ENCODE results near the gene NR4A2. TPM values are rescaled to one million over a fixed set of nuclear protein-coding genes. Genes with fewer than 3 reads are reported as not detected.

NR4A2 gene
- total and polyA plus RNA-seq, 5 donors, result 3.2 to 22.7 (median 8.1) TPM

DNA sequence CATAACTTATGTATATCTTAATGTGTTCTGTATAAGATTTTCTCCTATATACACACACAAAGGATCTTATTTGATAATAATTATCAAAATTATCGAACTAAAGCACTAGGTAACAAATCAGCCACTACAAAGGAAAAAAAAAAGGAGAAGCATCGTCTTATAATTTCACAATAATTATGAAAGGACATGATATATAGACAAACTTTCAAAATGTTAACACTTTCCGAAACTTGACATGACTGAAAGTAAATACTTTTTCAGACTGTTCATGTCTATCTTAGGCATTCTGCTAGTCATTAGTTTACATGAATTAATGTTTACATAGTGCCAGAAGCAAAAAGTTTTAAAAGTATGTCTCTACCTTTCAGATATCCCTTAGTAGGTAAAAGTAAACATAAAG lies 7.3 kb upstream of the NR4A2 start:
- Histone ChIP-seq H3K9me3 (ENCODE audit: control insufficient read depth, low read length) (no peaks in the 10 kb centered on the region), H3K27ac (ENCODE audit: low read length) (no peak overlapping the region), H3K4me3 (ENCODE audit: low read length) (no peak overlapping the region), H3K4me1 (ENCODE audit: control insufficient read depth, insufficient read depth, low read length) (no peaks in the 10 kb centered on the region), H3K27me3 (ENCODE audit: control insufficient read depth, insufficient read depth) (no peaks in the 10 kb centered on the region)
- DNase-seq (no peak), ATAC-seq (no peak)
- 70% methylated on average over 3 of the region's 3 CpGs for WGBS
- intact Hi-C loops (cut with DNase I), result loop anchor here in 3 of 4 donors (5.0 to 10.0 kb wide), 2 partner anchors 62 to 245 kb away; no protein-coding TSS in a partner anchor

DNA sequence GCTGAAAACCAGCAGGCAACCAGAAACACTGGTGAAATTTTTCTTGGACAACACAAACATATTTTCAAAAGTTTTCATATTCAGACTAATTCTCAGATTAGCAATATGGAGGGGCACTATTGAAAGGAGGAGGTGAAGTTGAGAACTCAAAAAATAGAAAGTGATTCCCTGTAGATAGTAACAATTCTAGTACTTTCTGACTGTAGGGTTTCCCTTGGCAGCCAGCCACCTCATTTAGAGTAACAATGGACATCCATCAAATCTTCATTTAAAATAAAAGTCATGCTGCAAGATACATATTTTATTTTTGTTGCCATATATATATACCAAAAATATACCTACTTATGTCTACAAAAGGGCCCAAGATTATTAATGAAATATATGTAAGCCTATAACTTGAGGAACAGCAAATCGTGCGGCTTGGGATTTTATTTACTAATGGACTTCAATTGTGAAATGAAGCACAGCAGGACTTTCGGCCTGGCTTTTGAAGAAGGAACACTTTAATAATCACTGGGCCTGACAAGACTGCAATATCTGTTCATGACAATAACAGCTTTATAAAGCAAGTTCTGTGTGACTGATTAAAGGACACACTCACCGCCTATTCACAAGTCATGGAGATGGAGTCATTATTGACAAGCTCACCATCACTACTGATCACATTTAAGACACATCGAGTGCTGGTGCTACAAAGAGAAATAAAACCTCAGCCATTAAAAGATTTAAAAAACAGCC lies 6.8 kb upstream of the NR4A2 start:
- intact Hi-C loops (cut with DNase I), result loop anchor here in 3 of 4 donors (5.0 to 10.0 kb wide), 2 partner anchors 63 to 246 kb away; no protein-coding TSS in a partner anchor
- Histone ChIP-seq H3K27ac (ENCODE audit: low read length) (no peak overlapping the region), H3K4me1 (ENCODE audit: control insufficient read depth, insufficient read depth, low read length) (no peaks in the 10 kb centered on the region), H3K27me3 (ENCODE audit: control insufficient read depth, insufficient read depth) (no peaks in the 10 kb centered on the region), H3K9me3 (ENCODE audit: control insufficient read depth, low read length) (no peaks in the 10 kb centered on the region), H3K4me3 (ENCODE audit: low read length) (no peak overlapping the region)
- no peak for DNase-seq
- WGBS, result 62% methylated on average over 5 of the region's 5 CpGs
- no peak for ATAC-seq

DNA sequence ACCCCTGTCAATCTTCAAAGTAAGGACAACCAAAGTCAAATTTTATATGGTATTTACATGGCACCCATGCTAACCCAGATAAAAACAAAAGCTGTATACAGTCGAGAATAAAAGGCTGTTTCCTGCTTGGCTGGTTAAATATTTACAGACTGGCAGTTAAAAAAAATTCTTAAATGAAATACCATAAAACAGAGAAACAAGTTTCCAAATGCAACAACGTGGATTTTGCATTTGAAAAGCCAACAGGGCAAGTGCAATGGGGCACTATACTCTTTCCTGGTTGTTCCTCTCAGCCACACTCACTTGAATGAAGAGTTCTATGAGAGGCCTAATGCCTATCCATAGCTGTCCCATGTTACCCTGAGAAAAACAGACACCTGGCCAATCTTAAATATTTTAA lies 6.1 kb upstream of the NR4A2 start:
- intact Hi-C loops (cut with DNase I), result loop anchor here in 3 of 4 donors (5.0 to 10.0 kb wide), 2 partner anchors 64 to 246 kb away; no protein-coding TSS in a partner anchor
- ATAC-seq (no peak), DNase-seq (no peak)
- no peak overlapping the region for H3K27ac ChIP-seq (ENCODE audit: low read length)
- H3K27me3 ChIP-seq (ENCODE audit: control insufficient read depth, insufficient read depth), result no peaks in the 10 kb centered on the region
- WGBS, result 67% methylated on average over 2 of the region's 2 CpGs
- no peak overlapping the region for H3K4me3 ChIP-seq (ENCODE audit: low read length)
- no peaks in the 10 kb centered on the region for H3K9me3 ChIP-seq (ENCODE audit: control insufficient read depth, low read length)
- H3K4me1 ChIP-seq (ENCODE audit: control insufficient read depth, insufficient read depth, low read length), result no peaks in the 10 kb centered on the region

DNA sequence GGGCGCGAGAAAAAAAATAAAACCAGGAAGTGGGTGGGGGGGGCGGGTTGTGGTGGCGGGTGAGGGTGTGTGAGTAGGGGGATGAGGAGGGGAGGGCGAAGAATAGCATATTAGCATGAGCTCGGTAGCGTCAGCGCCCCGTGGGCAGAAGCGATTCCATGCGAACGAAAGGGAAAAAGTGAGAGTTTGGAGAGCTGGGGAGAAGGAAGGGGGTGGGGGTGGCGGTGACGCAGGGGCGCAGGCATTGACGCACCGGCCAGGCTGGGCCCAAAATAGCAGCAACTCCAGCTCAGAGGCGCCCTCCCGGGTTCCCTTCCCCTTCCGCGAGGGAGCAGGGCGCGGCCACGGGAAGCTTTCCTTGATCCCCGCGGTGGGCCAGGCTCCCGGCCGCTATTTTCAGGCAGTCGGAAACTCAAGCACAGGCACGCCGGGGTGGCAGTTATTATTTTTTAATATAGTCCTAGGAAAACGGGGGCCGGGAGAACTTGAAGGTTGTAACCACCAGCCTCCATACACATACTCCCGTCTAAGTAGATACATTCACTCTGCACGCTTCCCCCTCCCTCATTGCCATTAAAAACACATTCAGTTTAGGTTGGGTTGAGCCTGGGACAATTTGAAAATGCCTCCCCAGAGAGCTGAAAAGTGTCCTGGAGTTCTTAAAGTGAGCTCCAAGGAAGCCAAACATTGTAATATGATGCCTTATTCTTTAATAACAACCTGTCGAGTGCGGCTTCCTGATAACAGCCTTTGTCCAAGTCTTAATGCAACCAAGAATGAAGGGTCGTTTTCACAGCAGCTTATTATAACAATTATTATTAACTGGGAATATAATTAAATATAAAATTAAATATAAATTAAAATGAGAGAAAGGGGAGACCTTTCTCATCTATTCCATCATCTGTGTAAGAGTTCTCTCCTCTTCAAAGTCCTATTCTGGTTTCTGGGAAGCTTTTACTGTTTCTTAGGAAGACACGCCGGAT lies 2.3 kb upstream of the NR4A2 start:
- Histone ChIP-seq H3K9me3 (ENCODE audit: control insufficient read depth, low read length) (no peaks in the 10 kb centered on the region), H3K27ac (ENCODE audit: low read length) (peak overlapping the region; percentile 99), H3K27me3 (ENCODE audit: control insufficient read depth, insufficient read depth) (no peaks in the 10 kb centered on the region), H3K4me3 (ENCODE audit: low read length) (peak overlapping the region; percentile 85), H3K4me1 (ENCODE audit: control insufficient read depth, insufficient read depth, low read length) (no peaks in the 10 kb centered on the region)
- intact Hi-C loops (cut with DNase I), result loop anchor here in 3 of 4 donors (2.0 to 10.0 kb wide), 4 partner anchors 66 to 250 kb away; partner anchors contain the start of gene GPD2 (in 1 of the 3)
- peak; percentile 92 to 95 for ATAC-seq
- DNase-seq, result peak; percentile 97
- under 1% methylated on average over 40 of the region's 40 CpGs for WGBS

DNA sequence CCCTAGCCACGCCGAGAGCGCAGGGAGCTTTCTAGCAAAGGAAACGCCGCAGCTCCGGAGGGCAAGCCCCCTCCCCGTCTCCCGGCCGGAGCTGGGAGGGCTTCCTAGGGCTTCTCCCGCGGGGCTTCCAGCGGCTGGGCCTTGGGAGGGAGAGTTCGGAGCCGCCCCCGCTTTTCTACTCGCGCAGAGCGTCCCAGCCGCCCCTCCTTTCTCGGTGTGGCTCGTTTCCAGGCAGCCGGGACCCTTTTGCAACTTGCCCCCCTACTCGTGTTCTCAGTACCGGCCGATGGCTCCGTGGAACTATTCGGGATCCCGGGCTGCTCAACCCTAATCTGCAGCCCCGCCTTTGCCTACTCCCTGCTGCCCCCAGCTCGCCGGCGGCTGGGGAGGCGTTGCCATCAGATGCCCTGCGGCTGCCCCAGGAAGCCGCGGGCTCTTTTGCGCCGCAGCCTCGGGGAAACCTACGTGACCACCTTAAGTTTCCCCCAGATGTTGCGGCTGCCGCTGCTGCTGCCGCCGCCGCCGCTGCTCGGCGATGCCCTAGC lies 1.5 kb upstream of the NR4A2 start:
- Histone ChIP-seq H3K9me3 (ENCODE audit: control insufficient read depth, low read length) (no peaks in the 10 kb centered on the region), H3K27me3 (ENCODE audit: control insufficient read depth, insufficient read depth) (no peaks in the 10 kb centered on the region), H3K4me3 (ENCODE audit: low read length) (peak overlapping the region; percentile 85), H3K27ac (ENCODE audit: low read length) (peak overlapping the region; percentile 99), H3K4me1 (ENCODE audit: control insufficient read depth, insufficient read depth, low read length) (peaks cover 2% of the 10 kb centered on the region)
- under 1% methylated on average over 48 of the region's 48 CpGs for WGBS
- peak; percentile 81 to 90 (median 89) for DNase-seq
- peak; percentile 54 to 61 for ATAC-seq
- intact Hi-C loops (cut with DNase I), result loop anchor here in 3 of 4 donors (2.0 to 10.0 kb wide), 3 partner anchors 67 to 251 kb away; partner anchors contain the start of gene GPD2 (in 1 of the 3)

DNA sequence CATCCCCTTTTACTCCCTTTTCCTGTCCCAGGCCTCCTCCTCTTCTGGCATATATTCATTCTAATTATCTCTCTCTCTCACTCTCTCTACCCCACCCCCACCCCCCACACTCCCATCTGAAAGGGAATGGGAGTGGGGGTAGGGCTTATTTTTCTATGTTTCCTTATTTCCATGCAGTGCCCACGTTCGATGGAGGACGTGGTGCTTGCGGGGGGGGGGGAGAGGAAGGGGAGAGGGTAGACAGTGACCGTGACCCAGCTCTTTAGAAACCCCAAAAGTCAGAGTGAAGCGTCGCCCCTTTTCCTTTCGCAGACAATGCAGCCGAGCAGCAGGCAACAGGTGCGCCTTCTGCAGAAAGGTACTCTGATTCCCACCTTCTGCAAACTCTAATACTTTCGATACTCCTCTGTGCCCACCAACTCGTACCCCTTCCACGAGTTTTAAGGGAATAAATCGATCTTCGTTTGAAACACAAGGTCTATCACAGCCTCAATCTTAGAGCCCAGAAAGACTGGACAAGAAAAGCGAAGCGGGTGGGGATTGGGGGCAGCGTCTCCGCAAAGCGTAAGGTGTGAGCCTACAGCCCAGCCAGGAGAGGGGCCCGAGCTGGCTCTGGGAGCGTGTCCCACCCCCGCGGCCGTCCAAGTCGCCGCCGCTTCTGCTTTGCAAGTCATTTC lies 891 bp upstream of the NR4A2 start:
- DNase-seq (peak in 2 of 3 donors; percentile 10 to 14), ATAC-seq (peak in 1 of 2 donors; percentile 27)
- Histone ChIP-seq H3K27ac (ENCODE audit: low read length) (peak overlapping the region; percentile 99), H3K4me1 (ENCODE audit: control insufficient read depth, insufficient read depth, low read length) (peaks cover 2% of the 10 kb centered on the region), H3K9me3 (ENCODE audit: control insufficient read depth, low read length) (no peaks in the 10 kb centered on the region), H3K27me3 (ENCODE audit: control insufficient read depth, insufficient read depth) (no peaks in the 10 kb centered on the region), H3K4me3 (ENCODE audit: low read length) (peak overlapping the region; percentile 85)
- intact Hi-C loops (cut with DNase I), result loop anchor here in 3 of 4 donors (5.0 to 10.0 kb wide), 2 partner anchors 104 to 251 kb away; partner anchors contain the start of gene GPD2 (in 1 of the 3)
- WGBS, result 0% methylated on average over 28 of the region's 28 CpGs

DNA sequence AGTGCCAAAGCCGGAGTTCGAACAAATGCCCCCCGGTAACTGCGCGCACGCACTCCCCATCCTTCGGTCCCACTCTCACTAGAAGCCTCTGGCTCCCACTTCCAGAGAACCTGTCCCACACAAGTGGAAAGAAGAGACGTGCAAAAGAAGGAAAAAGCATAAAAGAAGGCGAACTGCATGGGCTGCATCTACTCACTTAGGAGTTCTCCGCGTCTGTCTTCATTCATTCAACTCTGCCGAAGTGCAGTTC lies 312 bp downstream of the NR4A2 start:
- WGBS, result under 1% methylated on average over 12 of the region's 12 CpGs
- H3K4me3 ChIP-seq (ENCODE audit: low read length), result peak overlapping the region; percentile 85
- peak overlapping the region; percentile 82 for H3K27ac ChIP-seq (ENCODE audit: low read length)
- no peaks in the 10 kb centered on the region for H3K9me3 ChIP-seq (ENCODE audit: control insufficient read depth, low read length)
- H3K4me1 ChIP-seq (ENCODE audit: control insufficient read depth, insufficient read depth, low read length), result peaks cover 2% of the 10 kb centered on the region
- no peaks in the 10 kb centered on the region for H3K27me3 ChIP-seq (ENCODE audit: control insufficient read depth, insufficient read depth)
- ATAC-seq, result no peak
- intact Hi-C loops (cut with DNase I), result loop anchor here in 3 of 4 donors (5.0 to 10.0 kb wide), 2 partner anchors 105 to 253 kb away; partner anchors contain the start of gene GPD2 (in 1 of the 3)
- no peak for DNase-seq

DNA sequence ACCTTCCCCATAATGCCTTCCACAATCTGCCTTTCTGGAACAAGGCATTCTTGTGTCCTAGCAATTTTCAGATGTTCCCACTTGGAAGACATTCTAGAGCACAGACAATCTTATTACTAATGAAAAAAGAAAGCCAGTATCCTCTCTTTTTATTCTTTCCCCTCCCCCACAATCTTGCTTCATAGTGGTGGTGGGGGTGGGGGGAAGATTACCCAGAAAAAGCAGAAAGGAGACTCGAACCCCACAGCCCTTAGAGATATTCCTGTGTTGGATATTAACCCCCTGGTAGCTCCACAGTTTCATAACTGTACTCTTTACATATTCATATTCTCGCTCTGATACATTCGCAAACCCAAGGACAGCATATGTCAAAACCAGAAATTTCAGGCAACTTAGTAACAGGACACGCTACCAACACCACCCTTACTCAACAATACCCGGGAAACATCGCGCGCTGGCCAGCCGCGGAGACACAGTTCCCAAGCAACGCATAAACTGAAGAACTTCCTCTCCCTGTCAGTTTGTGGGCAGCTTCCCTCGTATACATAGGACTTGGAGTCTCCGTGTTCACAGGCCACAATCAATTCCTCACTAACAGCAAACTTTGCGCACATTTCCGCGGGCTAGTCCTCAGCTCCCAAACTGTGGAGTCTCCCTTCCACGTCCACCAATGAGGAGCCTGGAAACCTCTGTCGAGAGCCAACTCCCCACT lies 793 bp downstream of the NR4A2 start:
- Histone ChIP-seq H3K4me1 (ENCODE audit: control insufficient read depth, insufficient read depth, low read length) (peaks cover 2% of the 10 kb centered on the region), H3K27ac (ENCODE audit: low read length) (peak overlapping the region; percentile 82), H3K9me3 (ENCODE audit: control insufficient read depth, low read length) (no peaks in the 10 kb centered on the region), H3K27me3 (ENCODE audit: control insufficient read depth, insufficient read depth) (no peaks in the 10 kb centered on the region), H3K4me3 (ENCODE audit: low read length) (peak overlapping the region; percentile 85)
- ATAC-seq, result peak; percentile 6 to 42
- 3% methylated on average over 18 of the region's 18 CpGs for WGBS
- DNase-seq, result peak; percentile 69 to 87 (median 84)
- intact Hi-C loops (cut with DNase I), result loop anchor here in 3 of 4 donors (5.0 to 10.0 kb wide), 2 partner anchors 106 to 253 kb away; partner anchors contain the start of gene GPD2 (in 1 of the 3)

DNA sequence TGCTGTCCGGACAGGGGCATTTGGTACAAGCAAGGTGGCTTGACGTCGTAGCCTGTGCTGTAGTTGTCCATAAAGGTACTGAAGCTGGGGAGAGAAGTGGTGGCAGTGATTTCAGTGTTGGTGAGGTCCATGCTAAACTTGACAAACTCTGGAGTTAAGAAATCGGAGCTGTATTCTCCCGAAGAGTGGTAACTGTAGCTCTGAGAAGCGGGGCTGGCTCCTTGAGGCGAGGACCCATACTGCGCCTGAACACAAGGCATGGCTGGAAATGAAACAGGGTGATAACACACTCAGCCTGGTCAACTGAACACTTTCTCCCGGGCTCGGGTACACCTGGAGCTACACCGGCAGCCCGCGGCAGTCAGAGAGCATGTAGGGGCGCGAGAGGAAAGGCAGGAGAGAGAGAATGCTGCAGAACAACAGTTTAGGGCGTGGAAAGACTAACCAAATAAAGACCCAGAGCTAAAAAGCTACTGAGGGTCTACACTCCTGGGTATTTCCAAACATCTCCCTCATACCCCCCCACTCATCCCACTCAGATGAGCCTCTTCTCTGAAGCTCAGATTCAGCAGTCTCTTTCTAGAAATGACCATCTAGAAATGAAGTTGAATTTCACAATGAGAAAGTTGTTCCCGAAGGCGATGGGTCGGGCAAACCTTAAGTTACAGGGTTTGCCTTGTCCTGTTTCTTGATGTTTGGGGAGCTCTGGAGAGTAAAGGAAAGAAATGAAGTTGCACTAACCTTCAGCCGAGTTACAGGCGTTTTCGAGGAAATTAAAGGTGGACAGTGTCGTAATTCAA lies 2.4 kb downstream of the NR4A2 start:
- H3K4me3 ChIP-seq (ENCODE audit: low read length), result no peak overlapping the region

More for the DNA sequence above, 2.4 kb downstream of the NR4A2 start:
- WGBS, result 58% methylated on average over 23 of the region's 23 CpGs
- ATAC-seq (no peak), DNase-seq (peak in 1 of 3 donors; percentile 10)
- Histone ChIP-seq H3K4me1 (ENCODE audit: control insufficient read depth, insufficient read depth, low read length) (peaks cover 2% of the 10 kb centered on the region), H3K27me3 (ENCODE audit: control insufficient read depth, insufficient read depth) (no peaks in the 10 kb centered on the region), H3K9me3 (ENCODE audit: control insufficient read depth, low read length) (no peaks in the 10 kb centered on the region), H3K27ac (ENCODE audit: low read length) (no peak overlapping the region)
- intact Hi-C loops (cut with DNase I), result loop anchor here in 3 of 4 donors (5.0 to 10.0 kb wide), 2 partner anchors 107 to 255 kb away; partner anchors contain the start of gene GPD2 (in 1 of the 3)
